ENCODE data around the gene PATJ.

DNA sequence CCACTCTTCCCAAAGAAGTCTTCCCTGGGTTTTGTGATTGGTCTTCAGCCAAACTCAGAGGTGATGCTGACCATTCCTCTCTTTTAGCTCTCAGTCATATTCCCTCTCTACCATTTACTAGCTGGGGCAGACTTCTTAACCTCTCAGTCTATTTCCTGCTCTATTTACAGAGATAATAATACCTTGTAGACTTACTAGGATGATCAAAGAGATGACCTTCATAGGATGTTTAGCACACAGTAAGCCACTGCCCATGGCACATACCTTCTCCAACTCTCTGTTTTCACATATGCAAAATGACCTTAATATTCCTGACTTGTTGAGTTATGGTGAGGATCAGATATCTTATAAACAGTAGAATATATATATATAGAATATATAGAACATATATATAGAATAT, 346.2 kb downstream of the PATJ start:
- TF ChIP-seq, protein P1, sequence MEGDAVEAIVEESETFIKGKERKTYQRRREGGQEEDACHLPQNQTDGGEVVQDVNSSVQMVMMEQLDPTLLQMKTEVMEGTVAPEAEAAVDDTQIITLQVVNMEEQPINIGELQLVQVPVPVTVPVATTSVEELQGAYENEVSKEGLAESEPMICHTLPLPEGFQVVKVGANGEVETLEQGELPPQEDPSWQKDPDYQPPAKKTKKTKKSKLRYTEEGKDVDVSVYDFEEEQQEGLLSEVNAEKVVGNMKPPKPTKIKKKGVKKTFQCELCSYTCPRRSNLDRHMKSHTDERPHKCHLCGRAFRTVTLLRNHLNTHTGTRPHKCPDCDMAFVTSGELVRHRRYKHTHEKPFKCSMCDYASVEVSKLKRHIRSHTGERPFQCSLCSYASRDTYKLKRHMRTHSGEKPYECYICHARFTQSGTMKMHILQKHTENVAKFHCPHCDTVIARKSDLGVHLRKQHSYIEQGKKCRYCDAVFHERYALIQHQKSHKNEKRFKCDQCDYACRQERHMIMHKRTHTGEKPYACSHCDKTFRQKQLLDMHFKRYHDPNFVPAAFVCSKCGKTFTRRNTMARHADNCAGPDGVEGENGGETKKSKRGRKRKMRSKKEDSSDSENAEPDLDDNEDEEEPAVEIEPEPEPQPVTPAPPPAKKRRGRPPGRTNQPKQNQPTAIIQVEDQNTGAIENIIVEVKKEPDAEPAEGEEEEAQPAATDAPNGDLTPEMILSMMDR (IDR thresholded peaks at IDR 0.05), result no peak
- no peak for TF ChIP-seq POLR2A (IDR thresholded peaks at IDR 0.05)
